Fibroblast of peridontal ligament (primary cell): Measurements from ENCODE around the gene SSUH2.
"Not testable (repeated sequence)": the region's sequence is repeated elsewhere in the genome, so short reads cannot be mapped to it uniquely, and the experiment has no call there.

Source experiments
- DNase-seq: peaks from one replicate; pipeline ENCODE4 v3.0.0-alpha.2; 2010; ENCODE audit errors: extremely low read depth

SSUH2 gene

DNA sequence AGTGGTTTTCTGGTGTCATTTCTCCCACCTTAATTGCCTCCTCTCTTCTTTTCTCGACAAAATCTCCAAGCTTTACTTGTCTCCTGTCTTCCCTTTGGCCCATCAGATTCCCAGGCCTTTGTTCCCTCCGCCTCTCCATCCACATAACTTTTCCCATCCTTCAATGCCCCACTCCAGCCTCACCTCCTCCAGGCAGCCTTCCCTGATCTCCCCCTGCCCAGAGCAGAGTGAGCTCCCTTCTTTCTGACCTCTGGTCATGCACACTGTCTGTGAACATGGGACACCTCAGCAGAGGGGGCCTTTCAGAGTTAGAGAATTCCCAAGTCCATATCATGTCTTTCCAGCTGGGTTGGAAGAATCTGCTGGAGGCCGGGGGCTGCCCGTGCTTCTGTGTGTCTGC is 14.6 kb upstream of the SSUH2 start:
- DNase-seq: no peak

GRCh38 chr3:8658306-8659212 is 14.0 kb upstream of the SSUH2 start:
- no peak for DNase-seq

DNA sequence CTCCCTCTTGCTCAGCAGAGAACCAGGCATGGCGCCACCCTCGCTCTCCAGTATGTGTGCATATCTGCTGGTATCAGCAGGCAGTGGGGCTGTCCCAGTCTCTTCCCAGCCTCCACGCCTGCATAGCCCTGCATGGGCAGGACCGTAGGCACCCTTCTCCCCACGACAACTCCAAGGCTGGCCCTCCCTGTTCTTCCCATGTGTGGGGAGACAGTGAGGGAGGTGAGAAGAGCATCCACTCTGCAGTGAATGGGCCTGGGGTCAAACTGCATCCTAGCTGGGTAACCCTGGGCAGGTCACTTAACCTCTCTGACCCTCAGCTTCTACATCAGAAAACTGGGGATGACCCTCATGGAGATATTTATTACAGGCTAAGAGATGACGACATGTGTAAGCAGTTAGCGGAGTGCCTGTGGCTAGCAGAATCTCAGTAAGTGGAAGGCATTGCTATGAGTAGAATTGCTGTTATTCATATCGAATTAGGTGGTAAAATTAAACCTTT is 13.3 kb upstream of the SSUH2 start:
- DNase-seq: no peak

- DNase-seq: no peak
Observed at GRCh38 chr3:8656240-8656639, 11.6 kb upstream of the SSUH2 start.

GRCh38 chr3:8655387-8655835 is 10.8 kb upstream of the SSUH2 start:
- DNase-seq: no peak

DNA sequence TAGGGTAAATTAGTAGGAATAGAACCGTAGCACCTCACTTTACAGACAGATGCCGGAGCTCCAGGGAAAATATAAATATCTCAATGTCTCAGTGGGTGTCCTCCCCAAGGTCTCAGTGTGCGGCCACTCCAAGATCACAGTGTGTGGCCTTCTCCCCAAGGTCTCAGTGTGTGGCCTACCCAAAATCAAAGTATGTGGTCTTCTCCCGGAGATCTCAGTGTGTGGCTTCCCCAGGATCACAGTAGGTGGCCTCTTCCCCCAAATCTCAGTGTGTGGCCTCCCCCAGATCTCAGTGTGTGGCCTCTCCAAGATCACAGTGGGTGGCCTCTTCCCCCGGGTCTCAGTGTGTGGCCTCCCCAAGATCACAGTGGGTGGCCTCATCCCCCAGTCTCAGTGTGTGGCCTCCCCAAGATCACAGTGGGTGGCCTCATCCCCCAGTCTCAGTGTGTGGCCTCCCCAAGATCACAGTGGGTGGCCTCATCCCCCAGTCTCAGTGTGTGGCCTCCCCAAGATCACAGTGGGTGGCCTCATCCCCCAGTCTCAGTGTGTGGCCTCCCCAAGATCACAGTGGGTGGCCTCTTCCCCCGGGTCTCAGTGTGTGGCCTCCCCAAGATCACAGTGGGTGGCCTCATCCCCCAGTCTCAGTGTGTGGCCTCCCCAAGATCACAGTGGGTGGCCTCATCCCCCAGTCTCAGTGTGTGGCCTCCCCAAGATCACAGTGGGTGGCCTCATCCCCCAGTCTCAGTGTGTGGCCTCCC is 10.2 kb upstream of the SSUH2 start:
- DNase-seq: not testable (repeated sequence)

DNA sequence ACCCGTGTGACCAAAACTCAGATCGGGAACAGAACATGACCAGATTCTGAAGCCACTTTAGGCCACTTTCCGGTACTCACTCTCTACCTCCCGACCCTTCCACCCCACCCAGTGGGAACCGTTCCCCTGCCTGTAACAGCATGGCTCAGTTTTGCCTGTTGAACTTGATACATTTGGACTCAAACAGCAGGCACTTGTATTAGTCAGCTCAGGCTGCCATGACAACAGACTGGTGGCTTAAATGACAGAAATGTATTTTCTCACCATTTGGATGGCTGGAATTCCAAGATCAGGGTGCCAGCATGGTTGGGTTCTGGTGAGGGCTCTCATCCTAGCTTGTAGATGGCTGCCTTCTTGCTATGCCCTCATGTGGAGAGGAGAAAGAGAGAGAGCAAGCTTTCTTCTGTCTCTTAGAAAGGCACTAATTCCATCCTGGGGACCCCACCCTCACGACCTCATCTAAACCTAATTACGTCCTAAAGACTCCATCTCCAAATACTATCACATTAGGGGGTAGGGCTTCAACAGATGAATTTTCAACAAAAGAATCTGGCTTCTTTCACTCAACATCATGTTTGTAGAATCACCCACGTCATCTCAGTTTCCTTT is 9.3 kb upstream of the SSUH2 start:
- DNase-seq: no peak

- no peak for DNase-seq
Observed at GRCh38 chr3:8652324-8652987, 7.9 kb upstream of the SSUH2 start.

DNA sequence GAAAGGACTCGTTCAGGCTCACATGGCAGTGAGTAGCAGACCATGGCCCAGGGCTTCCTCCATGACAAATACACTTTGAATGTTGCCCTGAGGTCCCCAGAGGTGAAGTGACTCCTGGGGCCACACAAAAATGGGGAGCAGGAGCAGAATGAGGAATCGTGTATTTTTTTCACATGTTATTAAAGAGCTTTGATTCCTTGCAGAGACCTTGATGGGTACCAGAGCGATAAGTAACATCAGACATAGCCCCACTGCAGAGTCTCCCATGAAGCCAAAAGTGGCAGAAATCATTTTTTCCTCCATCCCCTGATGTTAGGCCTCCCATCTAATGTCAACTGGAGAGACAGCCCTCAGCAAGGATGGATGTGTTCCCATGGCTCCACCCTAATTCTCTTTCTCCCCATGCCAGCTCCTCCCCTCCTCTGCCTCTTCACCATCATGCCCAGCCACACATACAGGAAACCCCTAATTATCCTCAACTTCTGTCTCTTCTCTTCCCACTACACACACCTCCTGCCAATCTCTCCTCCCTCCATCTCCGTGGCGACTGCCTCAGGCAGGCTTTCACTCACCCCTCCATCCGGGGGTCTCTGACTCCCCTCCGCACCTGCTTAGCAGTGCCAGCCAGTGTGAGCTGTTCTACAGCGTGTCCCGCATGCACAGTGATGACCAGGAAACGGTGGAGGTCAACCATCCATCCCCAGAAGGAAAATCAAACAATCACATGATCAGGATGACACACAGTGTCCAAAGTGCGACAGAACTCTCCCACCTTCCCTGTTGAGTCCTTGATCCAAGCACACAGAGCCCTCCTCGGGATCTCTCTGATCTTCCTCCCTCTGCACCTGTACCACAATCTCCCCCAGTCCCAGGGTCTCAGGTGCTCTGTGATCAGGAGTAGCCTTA is 7.1 kb upstream of the SSUH2 start:
- DNase-seq: no peak

GRCh38 chr3:8650583-8651416 is 6.2 kb upstream of the SSUH2 start:
- no peak for DNase-seq

GRCh38 chr3:8649757-8650156 is 5.2 kb upstream of the SSUH2 start:
- DNase-seq: no peak

DNA sequence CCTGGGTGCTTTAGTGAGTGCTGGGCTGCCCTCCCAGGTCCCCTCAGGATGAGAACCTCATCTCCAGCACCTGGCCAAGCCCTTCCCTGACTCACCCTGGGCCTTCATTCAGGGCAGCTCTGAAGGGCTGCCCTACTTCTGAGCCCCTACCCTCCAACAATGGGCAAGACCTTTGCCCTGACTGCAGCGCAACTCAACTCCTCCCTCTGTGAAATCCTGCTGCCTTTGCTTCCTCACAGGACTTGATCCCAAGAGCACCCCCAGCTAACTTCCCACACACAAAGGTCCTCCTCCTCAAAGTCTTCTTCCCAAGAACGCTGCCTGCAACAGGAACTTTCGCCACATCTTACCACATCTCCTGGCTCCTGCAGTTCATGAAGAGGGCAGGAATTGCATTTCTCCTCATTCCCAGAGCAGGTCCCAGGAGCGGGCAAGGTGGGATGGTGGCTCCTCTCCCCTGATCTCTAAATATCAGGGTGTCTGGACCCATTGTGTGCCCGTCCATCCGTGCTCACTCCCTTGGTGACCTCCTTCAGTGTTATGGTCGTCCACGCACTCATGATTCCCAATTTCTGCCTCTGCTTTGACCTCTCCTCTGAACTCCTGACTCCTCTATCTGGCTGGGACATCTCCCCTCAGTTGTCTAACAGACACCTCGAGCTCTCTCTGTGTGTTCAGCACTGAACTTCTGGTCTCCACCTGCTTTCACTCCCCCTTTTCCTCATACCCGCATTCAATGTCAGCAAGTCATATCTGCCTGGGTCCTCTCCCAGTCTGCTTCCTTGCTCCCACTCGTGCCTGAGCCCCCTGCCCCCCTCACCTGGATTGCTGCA is 4.5 kb upstream of the SSUH2 start:
- DNase-seq: no peak

- DNase-seq: no peak
Observed at GRCh38 chr3:8647137-8647985, 2.8 kb upstream of the SSUH2 start.

GRCh38 chr3:8646313-8646938 is 1.8 kb upstream of the SSUH2 start:
- no peak for DNase-seq

GRCh38 chr3:8645712-8646111 is 1.1 kb upstream of the SSUH2 start:
- DNase-seq: no peak

GRCh38 chr3:8643693-8644365 is 769 bp downstream of the SSUH2 start:
- DNase-seq: no peak

DNA sequence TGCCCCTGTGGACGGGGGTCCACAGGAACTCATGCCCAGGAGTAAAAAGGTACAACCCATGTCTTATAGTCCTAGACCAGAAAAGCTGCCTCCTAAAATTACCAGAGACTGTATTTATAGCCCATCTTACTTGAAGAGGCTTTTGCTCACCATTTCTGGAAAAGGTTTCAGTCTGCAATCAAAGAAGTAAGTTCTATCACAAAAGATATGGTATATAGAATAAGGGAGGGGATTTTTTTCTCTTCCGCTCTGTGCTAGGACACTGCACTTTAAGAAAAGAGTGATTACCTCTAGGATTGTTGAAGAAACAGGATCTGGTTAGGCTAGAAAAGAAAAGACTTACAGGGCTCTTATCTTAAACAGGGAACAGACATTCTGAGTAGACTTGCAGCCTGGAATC is 2.6 kb downstream of the SSUH2 start:
- DNase-seq: no peak
